Measurements from ENCODE around the gene LENG1.

DNA sequence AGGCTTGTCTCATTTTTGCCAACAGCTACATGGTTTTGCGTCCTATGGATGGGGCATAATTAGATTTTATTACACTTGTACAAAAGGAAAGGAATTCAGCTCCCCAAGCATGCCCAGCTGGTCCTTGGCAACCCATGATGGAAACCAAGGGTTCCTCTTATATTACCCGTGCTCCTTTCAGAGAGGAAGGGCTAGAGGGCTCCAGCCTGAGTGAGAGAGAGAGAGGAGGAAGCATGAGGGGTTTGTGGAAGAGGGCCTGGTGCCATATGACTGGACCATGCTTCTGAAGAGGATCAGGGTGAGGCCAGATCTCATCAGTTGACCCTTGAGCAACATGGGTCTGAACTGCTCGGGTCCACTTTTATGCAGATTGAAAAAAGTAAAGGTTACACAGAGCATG is 37.6 kb upstream of the LENG1 start:
- TF ChIP-seq HDGF (IDR thresholded peaks at IDR 0.05; ENCODE audit: borderline replicate concordance) (no peak), BHLHE40 (IDR thresholded peaks at IDR 0.05; ENCODE audit: borderline replicate concordance) (no peak), L3MBTL2 (conservative IDR thresholded peaks at IDR 0.05) (no peak), FOXK2 (IDR thresholded peaks at IDR 0.05) (no peak), SP1 (IDR thresholded peaks at IDR 0.05) (no peak), FOXM1 (IDR thresholded peaks at IDR 0.05; ENCODE audit: borderline replicate concordance) (no peak), TARDBP (IDR thresholded peaks at IDR 0.05) (no peak)

All from HEK293T (cell line).